NCI-H1694 treated with DMSO at 0.1 percent for 48 hours (cell line): Measurements from ENCODE around the gene AMDHD1.
"Not testable (repeated sequence)": the region's sequence is repeated elsewhere in the genome, so short reads cannot be mapped to it uniquely, and the experiment has no call there.

Source experiments
- DNase-seq: peaks from one replicate; lab custom pipeline; 2025; lab: John Stamatoyannopoulos, UW

Gene AMDHD1

GRCh38 chr12:95966287-95966870 lies 23.2 kb downstream of the AMDHD1 start:
- DNase-seq, result no peak

- DNase-seq, result no peak
These were observed 24.2 kb downstream of the AMDHD1 start for GRCh38 chr12:95967301-95967700.

- DNase-seq, result not testable (repeated sequence)
These were observed 26.0 kb downstream of the AMDHD1 start for GRCh38 chr12:95969116-95969515.

GRCh38 chr12:95970905-95971304 lies 27.8 kb downstream of the AMDHD1 start:
- DNase-seq, result no peak

GRCh38 chr12:95972832-95973456 lies 29.8 kb downstream of the AMDHD1 start:
- no peak for DNase-seq

- no peak for DNase-seq
These were observed 31.2 kb downstream of the AMDHD1 start for GRCh38 chr12:95974358-95974757.

- DNase-seq, result no peak
These were observed 32.4 kb downstream of the AMDHD1 start for GRCh38 chr12:95975491-95975890.

- DNase-seq, result no peak
These were observed 33.3 kb downstream of the AMDHD1 start for GRCh38 chr12:95976416-95976832.

GRCh38 chr12:95977764-95978305 lies 34.7 kb downstream of the AMDHD1 start:
- no peak for DNase-seq

GRCh38 chr12:95978351-95978750 lies 35.2 kb downstream of the AMDHD1 start:
- no peak for DNase-seq

GRCh38 chr12:95978774-95979173 lies 35.6 kb downstream of the AMDHD1 start:
- no peak for DNase-seq

GRCh38 chr12:95980437-95980836 lies 37.3 kb downstream of the AMDHD1 start:
- DNase-seq, result no peak

GRCh38 chr12:95982602-95983001 lies 39.5 kb downstream of the AMDHD1 start:
- no peak for DNase-seq

GRCh38 chr12:95984682-95985081 lies 41.6 kb downstream of the AMDHD1 start:
- no peak for DNase-seq

GRCh38 chr12:95986635-95987570 lies 43.8 kb downstream of the AMDHD1 start:
- no peak for DNase-seq

GRCh38 chr12:95988506-95989275 lies 45.6 kb downstream of the AMDHD1 start:
- DNase-seq, result no peak

- DNase-seq, result no peak
These were observed 46.5 kb downstream of the AMDHD1 start for GRCh38 chr12:95989504-95990123.

- no peak for DNase-seq
These were observed 47.0 kb downstream of the AMDHD1 start for GRCh38 chr12:95990136-95990535.

- DNase-seq, result no peak
These were observed 50.8 kb downstream of the AMDHD1 start for GRCh38 chr12:95993907-95994306.

GRCh38 chr12:95994476-95994875 lies 51.3 kb downstream of the AMDHD1 start:
- DNase-seq, result no peak

GRCh38 chr12:95995238-95996031 lies 52.3 kb downstream of the AMDHD1 start:
- DNase-seq, result no peak
